HCT116 (cell line): Measurements from ENCODE around the gene PLA2G4B. TPM values are rescaled to one million over a fixed set of nuclear protein-coding genes. Genes with fewer than 3 reads are reported as not detected.

ENCODE experiments used
- ATAC-seq: fragments of 200-7000 bp; cut with Tn5 transposase; 2 replicates; pipeline ENCODE4 v1.9.1; 2020; ENCODE audit warnings: mild to moderate bottlenecking, moderate library complexity
- BruUV-seq: library from RNA; stranded (reverse); fragments of 400-500 nt; replicated peaks from 2 replicates; lab custom pipeline; 2021; lab: Mats Ljungman, UMichigan
- CTCF ChIA-PET: fragments of 300-600 bp; sonication (Branson Sonifier 250); formaldehyde crosslinking; loops from one replicate; lab custom pipeline; 2021; ENCODE audit warnings: antibody characterized with exemption; lab: Charles Lee
- POLR2A ChIA-PET: fragments of 300-600, 350-600 bp; sonication (Branson Sonifier 250); formaldehyde crosslinking; loops from one replicate; lab custom pipeline; 2021; ENCODE audit warnings: antibody characterized with exemption; lab: Charles Lee
- RAD21 ChIA-PET, 2 experiments: fragments of 300-600 bp; sonication (Branson Sonifier 250); formaldehyde crosslinking; loops; one replicate each; lab custom pipeline; 2023; ENCODE audit warnings: low total read pairs in 2 of 2; ENCODE audit not compliant: uncharacterized antibody in 2 of 2, unreplicated experiment in 2 of 2, low non-redundant PET in 1 of 2; lab: Charles Lee
- DNase-seq: peaks from one replicate; pipeline ENCODE4 v3.0.0-alpha.2; 2010; ENCODE audit warnings: low read depth, low spot score
- H2AFZ ChIP-seq: fragments of 200-600 bp; shearing (Covaris generic), sonication (generic); 2 replicates; pipeline ENCODE4 v1.6.1; 2017; ENCODE audit warnings: low read depth, mixed run types, mixed read lengths, antibody characterized with exemption, low read length; ENCODE audit not compliant: poor library complexity, severe bottlenecking
- H3K27ac ChIP-seq: 2 replicates; pipeline ENCODE4 v1.5.1; 2012; ENCODE audit warnings: low read depth, low read length
- H3K27me3 ChIP-seq: fragments of 200-600 bp; sonication (generic); 2 replicates; pipeline ENCODE4 v1.6.1; 2016; ENCODE audit warnings: mixed run types, low read length, mixed read lengths; ENCODE audit not compliant: insufficient read depth
- H3K36me3 ChIP-seq, 2 experiments: fragments of 200-500 bp in 1 of 2; fragments of 200-600 bp in 1 of 2; sonication (Bioruptor generic) in 1 of 2; sonication (generic) in 1 of 2; 2 replicates each; pipeline versions ENCODE4 v1.5.1 to v1.6.1; 2014 to 2016; ENCODE audit warnings: low read length in 2 of 2, inconsistent platforms in 1 of 2, mixed read lengths in 1 of 2, mixed run types in 1 of 2; ENCODE audit not compliant: insufficient read depth in 2 of 2, control insufficient read depth in 1 of 2
- H3K4me1 ChIP-seq, 2 experiments: fragments of 200-600 bp in 1 of 2; sonication (generic) in 1 of 2; 2 replicates each; pipeline versions ENCODE4 v1.5.1 to v1.6.1; 2012 to 2017; ENCODE audit warnings: low read length in 2 of 2, inconsistent platforms in 1 of 2, mild to moderate bottlenecking in 1 of 2, mixed read lengths in 1 of 2, mixed run types in 1 of 2, moderate library complexity in 1 of 2; ENCODE audit not compliant: insufficient read depth in 2 of 2, control insufficient read depth in 1 of 2
- H3K4me2 ChIP-seq: fragments of 200-600 bp; sonication (generic); 2 replicates; pipeline ENCODE4 v1.6.1; 2017; ENCODE audit warnings: mixed run types, low read length, mixed read lengths
- H3K4me3 ChIP-seq, 2 experiments: fragments of 200-600 bp in 1 of 2; sonication (generic) in 1 of 2; replicated peaks in 1 of 2; 2 replicates each; pipeline ENCODE4 v1.5.1; 2011 to 2016; ENCODE audit warnings: low read length in 2 of 2, control low read depth in 1 of 2, low read depth in 1 of 2, mild to moderate bottlenecking in 1 of 2, mixed read lengths in 1 of 2, mixed run types in 1 of 2
- H3K79me2 ChIP-seq: fragments of 200-600 bp; sonication (generic); 2 replicates; pipeline ENCODE4 v1.6.1; 2017; ENCODE audit warnings: mild to moderate bottlenecking, mixed run types, low read length, moderate library complexity, mixed read lengths; ENCODE audit not compliant: insufficient read depth
- H3K9ac ChIP-seq: fragments of 200-600 bp; sonication (generic); 2 replicates; pipeline ENCODE4 v1.6.1; 2016; ENCODE audit warnings: low read length, mixed read lengths
- H3K9me2 ChIP-seq: fragments of 200-600 bp; sonication (generic), shearing (Covaris generic); 2 replicates; pipeline ENCODE4 v1.6.1; 2017; ENCODE audit warnings: mixed run types, mild to moderate bottlenecking, moderate library complexity; ENCODE audit not compliant: insufficient read depth
- H3K9me3 ChIP-seq, 2 experiments: fragments of 200-500 bp in 1 of 2; fragments of 200-600 bp in 1 of 2; sonication (Bioruptor generic) in 1 of 2; sonication (generic) in 1 of 2; 2 replicates each; pipeline ENCODE4 v1.6.1; 2014 to 2017; ENCODE audit warnings: low read length in 2 of 2, mixed read lengths in 2 of 2, inconsistent platforms in 1 of 2, low read depth in 1 of 2, mild to moderate bottlenecking in 1 of 2, mixed run types in 1 of 2, moderate library complexity in 1 of 2; ENCODE audit not compliant: control insufficient read depth in 1 of 2, insufficient read depth in 1 of 2
- H4K20me1 ChIP-seq: fragments of 200-600 bp; sonication (generic), shearing (Covaris generic); 2 replicates; pipeline ENCODE4 v1.6.1; 2017; ENCODE audit warnings: mixed run types, mild to moderate bottlenecking, moderate library complexity; ENCODE audit not compliant: insufficient read depth
- ATF3 ChIP-seq: IDR thresholded peaks from 2 replicates; pipeline ENCODE4 v1.6.1; 2012
- CBX3 ChIP-seq: IDR thresholded peaks from 2 replicates; pipeline ENCODE4 v1.6.1; 2012; ENCODE audit warnings: low read depth
- CTCF ChIP-seq, 3 experiments: fragments of 200-600 bp in 1 of 3; sonication (generic) in 1 of 3; IDR thresholded peaks in 2 of 3; conservative IDR thresholded peaks in 1 of 3; 2 replicates each; pipeline ENCODE4 v1.5.1; 2012 to 2017; ENCODE audit warnings: low read depth in 2 of 3, low read length in 2 of 3, antibody characterized with exemption in 1 of 3, borderline replicate concordance in 1 of 3, control low read depth in 1 of 3, mild to moderate bottlenecking in 1 of 3, mixed read lengths in 1 of 3, mixed run types in 1 of 3, moderate library complexity in 1 of 3; ENCODE audit not compliant: insufficient read depth in 1 of 3
- EGR1 ChIP-seq: IDR thresholded peaks from 2 replicates; pipeline ENCODE4 v1.6.1; 2012; ENCODE audit warnings: low read depth
- EZH2 ChIP-seq: fragments of 200-600 bp; sonication (generic); IDR thresholded peaks from 2 replicates; pipeline ENCODE4 v1.6.1; 2017; ENCODE audit warnings: antibody characterized with exemption, mixed run types
- intact Hi-C: fragments of 100-400 bp; cut with micrococcal nuclease; formaldehyde crosslinking; loops from 2 replicates; pipeline ENCODE4 v1.10.0; 2022
- total RNA-seq: library from RNA; stranded (reverse); gene quantifications from one replicate; pipeline ENCODE4 v1.2.1, GENCODE V29; 2021; ENCODE audit not compliant: unreplicated experiment
- TF ChIP-seq, protein P1 (sequence below): IDR thresholded peaks from 2 replicates; pipeline ENCODE4 v1.6.1; 2011; ENCODE audit warnings: mild to moderate bottlenecking, low read length, moderate library complexity; ENCODE audit not compliant: insufficient replicate concordance; ENCODE audit errors: extremely low read depth

The PLA2G4B gene
- total RNA-seq, 1 experiment from 2014 or later = 4.7 TPM

- no peaks in the 10 kb centered on the region for H3K79me2 ChIP-seq
- ChIA-PET RAD21 (no interaction called here), POLR2A (no interaction called here), CTCF (interaction anchor here (1.1 kb wide), 1 partner anchor 46 kb away, joined by 3 read pairs; no protein-coding TSS in a partner anchor)
- H3K4me3 ChIP-seq = no peak overlapping the region
- H3K36me3 ChIP-seq = no peaks in the 10 kb centered on the region
- H4K20me1 ChIP-seq = no peaks in the 10 kb centered on the region
- no peak overlapping the region for H2AFZ ChIP-seq
- intact Hi-C loops = no loop called here
- peaks cover 2 to 8% of the 10 kb centered on the region in 2 experiments; a peak in 3 of 4 replicates for H3K4me1 ChIP-seq
- H3K27me3 ChIP-seq = no peaks in the 10 kb centered on the region
- no TSS peak for BruUV-seq
- H3K9ac ChIP-seq = no peak overlapping the region
- no peaks in the 10 kb centered on the region for H3K9me2 ChIP-seq
- H3K4me2 ChIP-seq = no peak overlapping the region
- no peak; the same call in 1 of the 2 replicates for ATAC-seq
- TF ChIP-seq CTCF (IDR thresholded peaks at IDR 0.05 in 2 of 3, conservative IDR thresholded peaks at IDR 0.05 in 1 of 3; ENCODE audit: borderline replicate concordance in 1 of 3, insufficient read depth in 1 of 3, low read depth in 2 of 3, low read length in 2 of 3) (peak in 1 of 3 experiments; percentile 24; a peak in 1 of 6 replicates), CBX3 (no peak), EGR1 (no peak), EZH2 (no peak), ATF3 (no peak)
- TF ChIP-seq, protein P1, sequence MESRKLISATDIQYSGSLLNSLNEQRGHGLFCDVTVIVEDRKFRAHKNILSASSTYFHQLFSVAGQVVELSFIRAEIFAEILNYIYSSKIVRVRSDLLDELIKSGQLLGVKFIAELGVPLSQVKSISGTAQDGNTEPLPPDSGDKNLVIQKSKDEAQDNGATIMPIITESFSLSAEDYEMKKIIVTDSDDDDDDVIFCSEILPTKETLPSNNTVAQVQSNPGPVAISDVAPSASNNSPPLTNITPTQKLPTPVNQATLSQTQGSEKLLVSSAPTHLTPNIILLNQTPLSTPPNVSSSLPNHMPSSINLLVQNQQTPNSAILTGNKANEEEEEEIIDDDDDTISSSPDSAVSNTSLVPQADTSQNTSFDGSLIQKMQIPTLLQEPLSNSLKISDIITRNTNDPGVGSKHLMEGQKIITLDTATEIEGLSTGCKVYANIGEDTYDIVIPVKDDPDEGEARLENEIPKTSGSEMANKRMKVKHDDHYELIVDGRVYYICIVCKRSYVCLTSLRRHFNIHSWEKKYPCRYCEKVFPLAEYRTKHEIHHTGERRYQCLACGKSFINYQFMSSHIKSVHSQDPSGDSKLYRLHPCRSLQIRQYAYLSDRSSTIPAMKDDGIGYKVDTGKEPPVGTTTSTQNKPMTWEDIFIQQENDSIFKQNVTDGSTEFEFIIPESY = no peak
- DNase-seq = no peak
- H3K9me3 ChIP-seq = no peaks in the 10 kb centered on the region
- no peak overlapping the region for H3K27ac ChIP-seq
Observed at GRCh38 chr15:41858756-41859155, 20.1 kb downstream of the PLA2G4B start.
